ENCODE measurements around the gene SAMD3. TPM values are rescaled to one million over a fixed set of nuclear protein-coding genes. Genes with fewer than 3 reads are reported as not detected.
"Not testable (repeated sequence)": the region's sequence is repeated elsewhere in the genome, so short reads cannot be mapped to it uniquely, and the experiment has no call there.

SAMD3 gene
- total RNA-seq, 1 experiment from 2014 or later: not detected

DNA sequence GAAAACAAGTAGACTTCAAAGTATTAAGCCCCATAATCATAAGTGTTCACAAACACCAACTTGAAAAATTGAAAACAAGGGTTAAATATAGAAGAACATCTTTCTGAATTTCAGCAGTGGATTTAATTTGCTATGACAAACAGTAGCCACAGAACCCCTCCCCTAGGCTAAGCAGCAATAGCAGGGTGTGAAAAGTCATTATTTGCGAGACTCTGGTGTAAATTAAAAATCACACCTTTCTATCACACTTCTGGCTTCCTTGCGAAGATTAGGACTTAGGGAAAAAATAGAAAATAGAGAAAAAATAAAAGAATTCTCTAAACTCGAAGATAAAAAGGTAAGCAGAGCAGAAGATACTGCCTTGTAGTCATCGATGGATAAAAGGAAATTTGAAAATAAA is 6.1 kb downstream of the SAMD3 start:
- in situ Hi-C loops (cut with HindIII; ENCODE audit: low pct_unique_long_range_greater_than_20kb, low sequenced_read_pairs): no loop called here

DNA sequence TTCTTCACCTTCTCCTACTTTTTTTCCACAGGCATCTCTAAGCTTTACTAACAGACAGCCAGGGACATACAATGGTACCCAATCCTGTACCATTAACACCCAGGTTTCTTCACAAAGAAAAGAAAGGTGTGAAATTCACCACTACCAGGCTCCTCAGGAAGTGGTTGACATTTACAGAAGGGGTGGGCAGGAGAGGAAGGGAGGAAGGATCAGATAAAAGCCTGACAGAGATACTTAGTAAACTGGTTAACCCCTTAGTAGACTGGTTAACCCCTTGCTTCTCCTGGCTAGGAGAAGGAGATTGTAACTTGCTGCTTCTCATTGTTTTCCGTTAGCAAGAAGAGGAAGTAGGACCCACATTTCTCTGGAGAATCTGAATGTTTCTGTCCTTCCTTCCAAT is 7.2 kb downstream of the SAMD3 start:
- in situ Hi-C loops (cut with HindIII; ENCODE audit: low pct_unique_long_range_greater_than_20kb, low sequenced_read_pairs): no loop called here
- no peak for DNase-seq (ENCODE audit: low read depth)

More for the DNA sequence above, 6.1 kb downstream of the SAMD3 start:
- no peak for DNase-seq (ENCODE audit: low read depth)

DNA sequence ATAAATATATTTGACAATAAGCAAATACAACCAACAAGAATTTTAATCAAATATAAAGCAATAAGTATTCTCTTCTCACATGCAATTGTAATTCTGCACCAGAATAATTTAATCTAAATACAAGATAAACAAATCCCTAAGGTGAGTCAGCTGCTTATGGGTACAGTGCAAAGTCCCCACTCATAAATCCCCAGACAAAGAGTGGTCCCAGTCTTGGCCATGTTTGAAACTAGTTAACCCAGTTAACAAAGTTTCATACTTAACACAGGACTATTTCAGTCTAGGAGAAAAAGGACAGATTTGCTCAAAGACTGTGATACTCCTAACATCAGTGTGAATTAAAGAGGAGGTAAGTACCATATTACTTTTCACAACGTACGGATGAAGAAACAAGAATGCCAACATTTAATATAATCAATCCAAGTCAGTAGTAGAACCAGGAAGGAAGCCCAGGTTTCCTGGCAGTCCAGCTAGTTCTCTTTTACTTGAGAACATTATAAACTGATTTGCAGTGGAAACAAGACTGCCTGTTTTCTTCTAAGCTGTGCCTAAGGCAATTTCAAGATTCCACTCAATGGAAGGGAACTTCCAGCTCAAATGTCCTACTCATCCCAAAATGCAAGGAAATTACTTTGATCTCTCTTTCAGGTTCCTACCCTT is 10.4 kb downstream of the SAMD3 start:
- no peak for DNase-seq (ENCODE audit: low read depth)
- in situ Hi-C loops (cut with HindIII; ENCODE audit: low pct_unique_long_range_greater_than_20kb, low sequenced_read_pairs): no loop called here

DNA sequence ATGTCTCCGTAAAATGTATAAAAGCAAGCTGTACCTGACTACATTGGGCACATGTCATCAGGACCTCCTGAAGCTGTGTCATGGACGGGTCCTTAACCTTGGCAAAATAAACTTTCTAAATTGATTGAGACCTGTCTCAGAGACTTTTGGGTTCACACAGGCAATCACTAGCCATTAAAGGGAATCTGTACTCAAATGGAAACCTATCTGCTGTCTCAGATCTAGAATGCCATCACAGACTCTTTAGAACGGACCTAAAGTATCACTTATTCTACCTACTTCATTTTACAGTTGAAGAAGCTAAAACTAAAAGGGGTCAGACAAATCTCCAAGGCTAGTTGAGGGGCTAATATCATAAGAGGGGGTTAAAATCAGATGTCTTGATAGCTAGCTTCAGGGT is 11.1 kb downstream of the SAMD3 start:
- DNase-seq (ENCODE audit: low read depth): no peak
- in situ Hi-C loops (cut with HindIII; ENCODE audit: low pct_unique_long_range_greater_than_20kb, low sequenced_read_pairs): no loop called here

DNA sequence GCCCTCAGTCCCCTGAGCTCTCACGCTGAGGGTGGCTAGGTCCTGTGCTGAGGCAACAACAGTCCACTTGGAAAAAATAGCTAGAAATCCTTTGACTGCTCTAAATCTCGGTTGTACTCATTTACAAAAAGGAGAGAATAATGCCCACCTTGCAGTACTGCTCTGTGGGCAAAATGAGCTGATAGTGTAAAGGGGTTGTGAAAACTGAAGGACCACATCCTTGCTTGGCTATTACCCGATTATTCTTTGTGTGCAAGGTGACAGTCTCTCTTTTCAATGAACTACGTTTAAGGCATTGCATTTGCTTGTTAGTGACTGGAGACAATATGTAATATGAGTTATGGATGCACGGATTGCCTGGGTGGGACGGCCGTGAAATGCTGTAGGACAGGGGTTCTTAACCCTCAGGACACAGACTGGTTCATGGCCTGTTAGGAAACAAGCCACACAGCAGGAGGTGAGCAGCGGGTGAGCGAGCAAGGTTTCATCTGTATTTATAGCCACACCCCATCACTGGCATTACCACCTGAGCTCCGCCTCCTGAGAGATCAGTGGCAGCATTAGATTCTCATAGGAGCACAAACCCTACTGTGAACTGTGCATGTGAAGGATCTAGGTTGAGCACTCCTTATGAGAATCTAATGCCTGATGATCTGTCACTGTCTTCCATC is 14.6 kb downstream of the SAMD3 start:
- DNase-seq (ENCODE audit: low read depth): no peak
- in situ Hi-C loops (cut with HindIII; ENCODE audit: low pct_unique_long_range_greater_than_20kb, low sequenced_read_pairs): no loop called here

DNA sequence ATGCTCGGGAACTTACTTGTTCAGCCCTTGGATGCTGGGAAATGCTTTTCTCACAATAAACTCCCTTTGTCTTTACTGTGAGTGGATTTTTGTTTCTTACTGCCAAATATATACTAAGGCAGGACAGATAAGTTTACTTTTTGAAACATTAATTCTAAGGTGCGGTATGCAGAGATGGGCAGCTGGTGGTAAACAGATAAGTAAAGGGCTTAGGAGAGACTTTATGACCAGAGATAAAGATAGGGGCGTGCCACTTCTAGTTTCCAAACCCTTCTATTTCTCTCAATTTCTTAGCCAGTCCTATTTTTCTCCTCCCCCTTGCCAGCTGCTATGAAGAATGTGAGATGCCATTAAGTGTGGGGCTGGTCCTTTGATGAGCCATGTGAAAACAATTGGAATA is 16.3 kb downstream of the SAMD3 start:
- in situ Hi-C loops (cut with HindIII; ENCODE audit: low pct_unique_long_range_greater_than_20kb, low sequenced_read_pairs): no loop called here
- DNase-seq (ENCODE audit: low read depth): no peak

DNA sequence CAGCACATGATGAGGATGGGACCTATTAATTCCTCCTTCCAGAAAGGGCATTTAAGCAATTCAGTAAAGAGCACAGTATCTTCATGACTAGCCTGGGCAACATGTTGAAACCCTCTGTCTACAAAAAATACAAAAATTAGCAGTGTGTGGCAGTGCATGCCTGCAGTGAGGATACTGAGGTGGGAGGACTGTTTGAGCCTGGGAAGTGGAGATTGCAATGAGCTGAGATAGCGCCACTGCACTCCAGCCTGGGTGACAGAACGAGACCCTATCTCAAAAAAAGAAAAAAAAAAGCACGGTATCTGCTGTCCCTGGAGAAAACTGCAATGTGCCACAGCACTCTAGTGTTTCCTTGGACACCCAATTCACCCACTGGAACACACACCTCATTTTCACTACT is 18.4 kb downstream of the SAMD3 start:
- in situ Hi-C loops (cut with HindIII; ENCODE audit: low pct_unique_long_range_greater_than_20kb, low sequenced_read_pairs): no loop called here

DNA sequence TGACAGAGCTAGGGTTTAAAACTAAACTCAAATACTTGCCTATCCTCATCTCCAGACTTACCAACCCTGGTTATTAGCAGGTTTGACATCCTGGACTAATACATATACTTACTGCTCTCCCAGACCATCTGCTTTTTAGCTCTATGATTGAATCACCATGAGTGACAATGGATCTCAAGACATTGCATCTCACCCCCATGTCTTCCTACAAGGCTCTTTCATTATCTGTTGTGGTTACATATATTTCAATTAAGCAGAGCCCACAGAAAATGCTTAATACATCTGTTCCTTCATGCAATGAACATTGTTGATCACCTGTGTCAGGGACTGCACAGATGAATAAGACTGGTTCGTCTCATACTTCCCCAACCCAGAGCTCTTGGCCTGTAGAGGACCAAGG is 19.4 kb downstream of the SAMD3 start:
- in situ Hi-C loops (cut with HindIII; ENCODE audit: low pct_unique_long_range_greater_than_20kb, low sequenced_read_pairs): no loop called here
- no peak for DNase-seq (ENCODE audit: low read depth)

More for the DNA sequence above, 18.4 kb downstream of the SAMD3 start:
- no peak for DNase-seq (ENCODE audit: low read depth)

DNA sequence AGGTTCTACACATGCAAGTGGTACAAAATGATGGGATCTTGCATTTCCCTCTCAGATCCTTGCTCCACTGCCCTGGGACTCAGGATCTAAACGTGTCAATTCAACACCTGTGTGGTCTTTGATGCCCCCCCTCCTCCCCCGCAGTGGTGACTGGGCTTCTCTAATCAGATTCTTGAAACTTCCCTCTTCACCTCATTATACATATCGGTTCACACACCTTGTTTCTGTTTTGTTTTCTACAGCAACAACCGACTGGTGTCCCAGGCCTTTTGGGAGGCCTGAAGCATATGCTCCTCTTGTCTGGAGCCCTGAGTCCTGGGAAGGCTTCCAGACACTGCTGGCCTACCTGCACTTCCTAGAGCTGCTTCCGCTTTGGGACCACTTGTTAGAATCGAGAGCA is 20.0 kb downstream of the SAMD3 start:
- in situ Hi-C loops (cut with HindIII; ENCODE audit: low pct_unique_long_range_greater_than_20kb, low sequenced_read_pairs): no loop called here
- DNase-seq (ENCODE audit: low read depth): no peak

DNA sequence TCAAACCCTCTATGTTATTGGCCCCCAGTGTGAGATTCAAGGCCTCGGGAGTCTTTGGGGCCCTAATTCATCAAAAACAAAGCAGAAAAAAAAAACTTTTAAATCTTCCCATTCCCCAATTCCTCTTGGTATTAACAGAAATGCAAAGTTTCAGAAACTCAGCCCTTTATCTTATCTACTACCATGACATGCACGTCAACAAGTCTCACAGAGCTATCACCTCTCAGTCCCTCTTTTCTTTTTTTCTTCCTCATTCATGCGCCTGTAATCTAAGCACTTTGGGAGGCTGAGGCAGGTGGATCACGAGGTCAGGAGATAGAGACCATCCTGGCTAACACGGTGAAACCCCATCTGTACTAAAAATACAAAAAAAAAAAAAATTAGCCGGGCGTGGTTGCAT is 22.7 kb downstream of the SAMD3 start:
- in situ Hi-C loops (cut with HindIII; ENCODE audit: low pct_unique_long_range_greater_than_20kb, low sequenced_read_pairs): no loop called here
- no peak for DNase-seq (ENCODE audit: low read depth)

DNA sequence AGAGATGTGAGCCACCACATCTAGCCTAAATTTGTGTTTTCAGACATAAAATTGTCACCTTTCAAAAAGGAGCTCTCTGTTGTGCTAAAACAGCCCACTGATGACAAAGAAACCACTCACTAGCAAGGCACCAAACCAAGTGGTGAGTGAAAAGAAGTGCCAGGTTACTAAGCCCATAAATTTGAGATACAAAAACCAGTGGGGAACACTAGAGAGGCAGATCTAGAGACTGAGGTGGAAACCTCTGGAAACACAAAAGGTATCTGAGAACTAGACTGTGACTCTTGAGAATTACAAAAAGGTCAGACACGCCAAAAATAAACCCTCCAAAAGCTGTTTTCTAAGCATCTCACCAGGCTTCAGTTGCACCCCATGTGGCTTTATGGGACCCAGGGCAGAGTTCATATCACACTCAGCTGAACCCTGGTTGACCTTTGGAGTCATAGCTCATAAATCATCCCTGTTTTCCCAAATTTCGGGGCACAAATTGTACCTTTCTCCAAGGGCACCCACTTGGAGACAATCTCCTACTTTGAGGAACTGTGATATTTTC is 24.2 kb downstream of the SAMD3 start:
- in situ Hi-C loops (cut with HindIII; ENCODE audit: low pct_unique_long_range_greater_than_20kb, low sequenced_read_pairs): no loop called here
- DNase-seq (ENCODE audit: low read depth): no peak

DNA sequence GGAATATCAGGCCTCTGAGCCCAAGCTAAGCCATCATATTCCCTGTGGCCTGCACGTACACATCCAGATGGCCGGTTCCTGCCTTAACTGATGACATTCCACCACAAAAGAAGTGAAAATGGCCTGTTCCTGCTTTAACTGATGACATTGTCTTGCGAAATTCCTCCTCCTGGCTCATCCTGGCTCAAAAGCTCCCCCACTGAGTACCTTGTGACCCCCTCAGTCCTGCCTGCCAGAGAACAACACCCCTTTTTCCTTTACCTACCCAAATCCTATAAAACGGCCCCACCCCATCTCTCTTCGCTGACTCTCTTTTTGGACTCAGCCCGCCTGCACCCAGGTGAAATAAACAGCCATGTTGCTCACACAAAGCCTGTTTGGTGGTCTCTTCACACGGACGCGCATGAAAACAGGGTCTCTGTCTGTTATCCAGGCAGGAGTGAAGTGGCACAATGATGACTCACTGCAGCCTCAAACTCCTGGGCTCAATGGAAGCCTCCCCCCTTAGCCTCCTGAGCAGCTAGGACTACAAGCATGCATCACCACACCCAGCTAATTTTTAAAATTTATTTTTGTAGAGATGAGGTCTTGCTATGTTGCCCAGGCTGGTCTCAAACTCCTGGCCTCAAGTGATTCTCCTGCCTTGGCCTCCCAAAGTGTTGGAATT is 24.8 kb downstream of the SAMD3 start:
- in situ Hi-C loops (cut with HindIII; ENCODE audit: low pct_unique_long_range_greater_than_20kb, low sequenced_read_pairs); DNase-seq (ENCODE audit: low read depth): not testable (repeated sequence)

DNA sequence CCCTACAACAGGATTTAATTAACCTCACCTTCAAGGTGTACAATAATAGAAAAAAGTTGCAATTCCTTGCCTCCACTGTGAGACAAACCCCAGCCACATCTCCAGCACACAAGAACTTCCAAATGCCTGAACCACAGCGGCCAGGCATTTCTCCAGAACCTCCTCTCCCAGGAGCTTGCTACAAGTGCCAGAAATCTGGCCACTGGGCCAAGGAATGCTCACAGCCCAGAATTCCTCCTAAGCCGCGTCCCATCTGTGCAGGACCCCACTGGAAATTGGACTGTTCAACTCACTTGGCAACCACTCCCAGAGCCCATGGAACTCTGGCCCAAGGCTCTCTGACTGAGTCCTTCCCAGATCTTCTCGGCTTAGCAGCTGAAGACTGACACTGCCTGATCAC is 28.3 kb downstream of the SAMD3 start:
- in situ Hi-C loops (cut with HindIII; ENCODE audit: low pct_unique_long_range_greater_than_20kb, low sequenced_read_pairs); DNase-seq (ENCODE audit: low read depth): not testable (repeated sequence)

DNA sequence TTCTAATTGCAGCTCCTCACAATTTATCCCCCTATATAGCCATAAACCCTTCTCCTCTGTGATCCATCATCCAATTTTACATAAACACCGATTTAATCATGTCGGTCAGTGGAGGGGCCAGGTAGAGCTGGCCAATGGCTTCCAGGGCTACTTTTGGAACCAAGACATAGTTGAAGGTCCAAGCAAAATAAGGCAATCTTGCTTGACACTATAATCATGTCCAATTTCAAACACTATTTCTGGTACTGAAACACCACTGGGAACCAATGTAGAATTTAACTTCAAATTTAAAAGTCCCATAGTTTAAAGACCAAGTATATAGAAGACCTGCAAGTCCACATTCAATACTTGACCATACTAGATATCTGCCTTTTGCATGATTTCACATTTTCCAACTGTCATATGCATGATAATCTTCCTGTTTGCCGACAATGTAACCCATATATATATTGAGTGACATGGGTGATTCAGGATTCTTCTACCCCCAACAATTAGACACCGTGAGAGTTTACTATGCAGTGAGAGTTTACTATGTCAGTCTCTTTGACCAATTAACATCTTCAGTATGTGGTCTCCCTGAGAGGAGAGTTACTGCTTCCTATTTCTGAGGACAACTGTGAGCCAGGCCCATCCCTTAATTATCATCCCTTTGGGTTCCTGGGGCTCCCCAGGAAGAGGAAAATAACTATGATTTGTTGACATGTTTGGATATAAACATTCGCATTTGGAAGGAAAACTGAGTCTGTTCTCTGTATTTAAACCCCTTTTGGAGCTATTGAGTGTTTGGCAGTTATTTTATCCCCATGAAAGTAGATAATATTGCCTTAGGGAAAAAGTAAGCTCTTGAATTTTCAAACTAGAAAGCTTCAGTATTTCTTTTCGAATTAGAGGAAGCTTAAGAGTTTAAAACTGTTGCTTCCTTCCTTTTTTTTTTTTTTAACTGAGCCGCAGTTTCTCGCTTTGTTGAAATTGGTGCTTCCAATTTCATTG is 31.8 kb downstream of the SAMD3 start:
- in situ Hi-C loops (cut with HindIII; ENCODE audit: low pct_unique_long_range_greater_than_20kb, low sequenced_read_pairs): no loop called here
- DNase-seq (ENCODE audit: low read depth): no peak

DNA sequence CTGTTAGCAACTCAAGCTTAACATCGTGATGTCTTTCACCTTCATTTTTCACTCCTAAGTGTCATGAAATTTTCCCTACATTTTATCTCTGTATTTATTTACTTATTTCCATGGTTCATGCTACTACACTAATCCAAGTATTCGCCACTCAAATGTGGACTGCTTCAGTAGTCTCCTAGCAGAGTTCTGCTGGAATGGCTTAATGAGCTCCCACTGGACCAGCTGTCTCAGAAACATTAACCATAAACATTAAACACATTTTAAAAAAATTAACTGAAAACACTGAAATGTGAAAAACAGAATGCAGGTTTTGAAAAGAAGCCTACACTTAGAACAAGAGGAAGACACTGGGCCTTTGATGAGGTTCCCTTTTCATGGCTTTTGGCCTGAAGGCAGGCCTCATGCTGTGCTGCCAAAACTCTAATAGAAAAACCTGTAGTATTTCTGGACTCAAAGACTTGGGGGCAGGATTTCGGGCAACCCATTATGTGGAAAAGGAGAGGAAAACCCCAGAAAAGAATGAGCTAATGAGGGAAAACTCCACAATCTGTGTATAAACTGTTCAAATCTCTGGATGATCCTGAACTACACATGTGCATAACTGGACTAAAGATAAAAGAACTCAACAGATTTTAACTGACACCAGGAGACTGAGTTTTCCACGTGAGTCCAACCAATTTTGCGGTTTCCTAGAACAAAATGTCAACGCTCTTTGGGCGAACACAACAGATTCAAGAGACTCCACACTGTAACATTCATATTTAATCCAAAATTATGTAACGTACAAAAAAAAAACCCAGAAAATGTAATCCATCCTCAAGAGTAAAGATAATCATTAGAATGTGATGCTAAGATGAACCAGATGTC is 33.0 kb downstream of the SAMD3 start:
- in situ Hi-C loops (cut with HindIII; ENCODE audit: low pct_unique_long_range_greater_than_20kb, low sequenced_read_pairs): no loop called here
- DNase-seq (ENCODE audit: low read depth): no peak

DNA sequence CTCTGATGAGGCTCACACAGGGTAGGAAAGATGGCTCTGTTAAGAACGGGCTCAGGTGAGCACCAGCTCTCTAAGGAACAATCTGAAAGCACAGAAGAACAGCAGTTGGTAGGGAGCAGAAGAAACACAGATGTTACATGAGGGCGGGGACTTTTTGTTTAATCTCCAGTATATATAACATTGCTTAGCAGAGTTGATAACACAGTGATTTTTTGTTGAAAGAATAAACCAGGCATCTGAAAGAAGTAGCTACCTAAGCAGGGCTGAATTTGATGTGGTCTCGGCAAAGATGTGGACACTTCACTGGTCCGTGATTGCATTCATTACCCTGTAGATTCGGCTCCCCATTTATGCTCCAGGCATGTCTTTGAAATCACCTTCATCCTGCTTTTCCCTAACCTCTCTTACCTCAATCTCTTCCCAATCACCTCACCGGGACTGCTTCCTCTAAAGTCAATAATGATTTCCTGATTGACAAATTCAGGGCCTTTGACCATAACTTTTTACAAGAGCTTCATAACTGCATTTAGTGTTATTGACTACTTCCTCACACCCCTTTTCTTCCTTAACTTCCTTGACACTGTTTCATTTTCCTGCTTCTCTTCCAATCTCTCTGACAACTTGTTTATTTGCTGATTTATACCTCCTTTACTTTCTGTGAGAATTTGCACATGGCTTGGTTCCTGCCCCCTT is 34.4 kb downstream of the SAMD3 start:
- in situ Hi-C loops (cut with HindIII; ENCODE audit: low pct_unique_long_range_greater_than_20kb, low sequenced_read_pairs): no loop called here
- DNase-seq (ENCODE audit: low read depth): no peak
